ENCODE measurements around the gene ARHGEF4. TPM values are rescaled to one million over a fixed set of nuclear protein-coding genes. Genes with fewer than 3 reads are reported as not detected.

Gene ARHGEF4
- total RNA-seq, 1 donor from 2014 or later, result 2.6 TPM

DNA sequence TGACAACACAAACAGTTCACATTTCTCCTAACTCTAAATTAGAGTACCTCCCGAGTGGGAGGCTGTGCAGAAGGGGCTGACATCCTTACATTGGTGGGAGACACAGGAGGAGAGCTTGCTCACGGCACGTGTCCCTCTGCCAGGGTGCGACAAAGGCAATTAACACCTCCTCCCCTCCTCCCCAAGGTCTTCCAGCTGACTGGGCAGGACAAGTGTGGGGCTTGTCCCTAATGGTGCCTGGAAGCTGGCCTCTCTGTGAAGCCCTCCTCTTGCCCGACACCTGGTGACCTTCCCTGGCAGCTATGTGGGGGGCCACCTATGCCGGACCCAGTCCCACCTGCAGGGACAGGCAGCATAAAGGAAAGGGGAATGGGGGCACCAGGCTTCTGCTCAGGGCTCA is 199.6 kb downstream of the ARHGEF4 start:
- Mint-ChIP-seq H3K4me1 (ENCODE audit: unreplicated experiment) (peaks cover 7% of the 10 kb centered on the region), H3K9me3 (ENCODE audit: unreplicated experiment) (no peaks in the 10 kb centered on the region), H3K27ac (ENCODE audit: unreplicated experiment) (no peak overlapping the region), H3K4me3 (ENCODE audit: unreplicated experiment) (peak overlapping the region; percentile 60), H3K27me3 (ENCODE audit: unreplicated experiment) (peaks cover 4% of the 10 kb centered on the region), H3K36me3 (ENCODE audit: unreplicated experiment) (no peaks in the 10 kb centered on the region)
- TF ChIP-seq CTCF (IDR thresholded peaks at IDR 0.05), result no peak
- peak; percentile 59 for DNase-seq (ENCODE audit: extremely low spot score, unreplicated experiment)

- H3K4me3 Mint-ChIP-seq (ENCODE audit: unreplicated experiment), result no peak overlapping the region
- peak; percentile 79 for DNase-seq (ENCODE audit: extremely low spot score, unreplicated experiment)
- TF ChIP-seq CTCF (IDR thresholded peaks at IDR 0.05), result no peak
These were observed 200.1 kb downstream of the ARHGEF4 start for GRCh38 chr2:131036696-131037397.

GRCh38 chr2:131037398-131038257 is 200.9 kb downstream of the ARHGEF4 start:
- Mint-ChIP-seq H3K27me3 (ENCODE audit: unreplicated experiment) (peaks cover 4% of the 10 kb centered on the region), H3K4me3 (ENCODE audit: unreplicated experiment) (no peak overlapping the region), H3K27ac (ENCODE audit: unreplicated experiment) (no peak overlapping the region), H3K36me3 (ENCODE audit: unreplicated experiment) (no peaks in the 10 kb centered on the region), H3K4me1 (ENCODE audit: unreplicated experiment) (peaks cover 7% of the 10 kb centered on the region), H3K9me3 (ENCODE audit: unreplicated experiment) (no peaks in the 10 kb centered on the region)
- TF ChIP-seq CTCF (IDR thresholded peaks at IDR 0.05), result no peak
- peak; percentile 69 for DNase-seq (ENCODE audit: extremely low spot score, unreplicated experiment)

More at GRCh38 chr2:131036696-131037397, 200.1 kb downstream of the ARHGEF4 start:
- H3K36me3 Mint-ChIP-seq (ENCODE audit: unreplicated experiment), result no peaks in the 10 kb centered on the region
- H3K9me3 Mint-ChIP-seq (ENCODE audit: unreplicated experiment), result no peaks in the 10 kb centered on the region
- H3K27me3 Mint-ChIP-seq (ENCODE audit: unreplicated experiment), result peaks cover 4% of the 10 kb centered on the region
- no peak overlapping the region for H3K27ac Mint-ChIP-seq (ENCODE audit: unreplicated experiment)
- H3K4me1 Mint-ChIP-seq (ENCODE audit: unreplicated experiment), result peaks cover 7% of the 10 kb centered on the region

DNA sequence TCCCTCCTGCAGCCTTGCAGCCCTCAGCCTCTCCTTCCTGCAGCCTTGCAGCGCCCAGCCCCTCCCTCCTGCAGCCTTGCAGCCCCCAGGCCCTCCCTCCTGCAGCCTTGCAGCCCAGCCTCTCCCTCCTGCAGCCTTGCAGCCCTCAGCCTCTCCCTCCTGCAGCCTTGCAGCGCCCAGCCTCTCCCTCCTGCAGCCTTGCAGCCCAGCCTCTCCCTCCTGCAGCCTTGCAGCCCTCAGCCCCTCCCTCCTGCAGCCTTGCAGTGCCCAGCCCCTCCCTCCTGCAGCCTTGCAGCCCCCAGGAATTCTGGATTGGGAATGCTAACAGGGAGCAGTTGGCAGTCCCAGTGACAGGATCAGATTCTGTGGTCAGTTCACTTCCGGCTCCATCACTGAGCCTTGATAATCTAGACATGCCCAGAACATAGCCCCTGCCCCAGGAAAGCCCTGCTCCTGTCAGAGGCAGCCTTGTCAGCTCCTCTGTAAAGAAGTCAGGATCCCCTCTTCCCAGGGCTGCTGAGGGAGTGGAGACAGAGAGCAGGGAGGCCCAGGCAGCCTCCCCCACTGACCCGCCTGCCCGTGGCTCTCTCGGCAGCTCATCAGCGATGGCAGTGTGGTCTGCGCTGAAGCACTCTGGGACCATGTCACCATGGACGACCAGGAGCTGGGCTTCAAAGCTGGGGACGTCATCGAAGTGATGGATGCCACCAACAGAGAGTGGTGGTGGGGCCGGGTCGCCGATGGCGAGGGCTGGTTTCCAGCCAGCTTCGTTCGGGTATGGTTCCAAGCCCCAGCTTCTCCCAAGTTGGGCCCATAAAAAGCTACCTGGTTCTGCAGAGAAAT is 201.8 kb downstream of the ARHGEF4 start:
- Mint-ChIP-seq H3K9me3 (ENCODE audit: unreplicated experiment) (no peaks in the 10 kb centered on the region), H3K4me1 (ENCODE audit: unreplicated experiment) (peaks cover 7% of the 10 kb centered on the region), H3K27ac (ENCODE audit: unreplicated experiment) (no peak overlapping the region), H3K36me3 (ENCODE audit: unreplicated experiment) (no peaks in the 10 kb centered on the region), H3K27me3 (ENCODE audit: unreplicated experiment) (peaks cover 4% of the 10 kb centered on the region), H3K4me3 (ENCODE audit: unreplicated experiment) (no peak overlapping the region)
- no peak for TF ChIP-seq CTCF (IDR thresholded peaks at IDR 0.05)
- DNase-seq (ENCODE audit: extremely low spot score, unreplicated experiment), result peak; percentile 66

Measured in osteocyte (in vitro differentiated cells).